GM13976 (cell line): ENCODE data around the gene BIRC6.

Source experiments
- DNase-seq: peaks from one replicate; pipeline ENCODE4 v3.0.0; 2012; ENCODE audit warnings: low spot score
- in situ Hi-C: fragments of 300-500 bp; cut with MboI; formaldehyde crosslinking; loops from one replicate; pipeline ENCODE4 v1.12.0; 2022; ENCODE audit warnings: low sequenced_read_pairs, mixed read lengths, inconsistent platforms; ENCODE audit not compliant: unreplicated experiment
- TF ChIP-seq, protein P1 (sequence below): IDR thresholded peaks from 2 replicates; pipeline ENCODE4 v1.5.1; 2012; ENCODE audit warnings: borderline replicate concordance, mild to moderate bottlenecking; ENCODE audit not compliant: insufficient read depth; ENCODE audit errors: extremely low read depth, missing control alignments, control extremely low read depth

Gene BIRC6

DNA sequence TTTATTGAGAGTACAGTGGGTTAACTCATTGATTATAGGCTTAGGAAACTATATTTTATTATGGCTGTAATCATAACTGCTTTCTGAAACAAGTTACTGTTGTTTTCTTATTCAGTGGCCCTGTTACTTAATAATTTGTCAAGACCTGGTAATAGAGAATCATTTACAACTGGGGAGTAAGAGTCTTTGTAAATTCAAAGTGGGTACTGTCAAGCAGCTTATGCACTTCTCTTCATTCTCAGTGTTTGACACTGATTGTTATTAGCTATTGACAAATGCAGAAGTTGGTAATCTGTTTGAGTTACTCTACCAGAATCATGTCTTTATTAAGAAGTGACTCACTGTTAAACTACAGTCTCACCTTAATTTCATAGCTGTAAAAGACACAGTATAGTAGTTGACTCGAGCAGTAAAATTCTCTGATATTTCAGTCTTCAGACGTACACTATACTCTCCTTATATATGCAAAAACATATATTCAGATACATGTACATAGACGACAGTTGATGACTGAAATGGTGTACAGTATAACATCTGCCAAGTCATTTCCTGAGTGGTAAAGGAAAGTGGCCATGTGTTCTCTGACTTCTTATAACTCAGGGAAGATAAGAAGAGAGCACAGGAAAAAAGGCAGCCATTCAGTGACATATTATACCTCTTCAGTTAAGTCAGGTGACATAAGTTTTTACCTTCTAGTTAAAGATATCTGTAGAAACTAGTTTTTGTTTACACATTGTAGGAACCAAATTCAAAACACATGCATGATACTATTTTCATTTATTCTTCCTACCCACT, 235.0 kb downstream of the BIRC6 start:
- in situ Hi-C loops, result no loop called here
- DNase-seq, result no peak
- TF ChIP-seq, protein P1, sequence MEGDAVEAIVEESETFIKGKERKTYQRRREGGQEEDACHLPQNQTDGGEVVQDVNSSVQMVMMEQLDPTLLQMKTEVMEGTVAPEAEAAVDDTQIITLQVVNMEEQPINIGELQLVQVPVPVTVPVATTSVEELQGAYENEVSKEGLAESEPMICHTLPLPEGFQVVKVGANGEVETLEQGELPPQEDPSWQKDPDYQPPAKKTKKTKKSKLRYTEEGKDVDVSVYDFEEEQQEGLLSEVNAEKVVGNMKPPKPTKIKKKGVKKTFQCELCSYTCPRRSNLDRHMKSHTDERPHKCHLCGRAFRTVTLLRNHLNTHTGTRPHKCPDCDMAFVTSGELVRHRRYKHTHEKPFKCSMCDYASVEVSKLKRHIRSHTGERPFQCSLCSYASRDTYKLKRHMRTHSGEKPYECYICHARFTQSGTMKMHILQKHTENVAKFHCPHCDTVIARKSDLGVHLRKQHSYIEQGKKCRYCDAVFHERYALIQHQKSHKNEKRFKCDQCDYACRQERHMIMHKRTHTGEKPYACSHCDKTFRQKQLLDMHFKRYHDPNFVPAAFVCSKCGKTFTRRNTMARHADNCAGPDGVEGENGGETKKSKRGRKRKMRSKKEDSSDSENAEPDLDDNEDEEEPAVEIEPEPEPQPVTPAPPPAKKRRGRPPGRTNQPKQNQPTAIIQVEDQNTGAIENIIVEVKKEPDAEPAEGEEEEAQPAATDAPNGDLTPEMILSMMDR, result no peak

DNA sequence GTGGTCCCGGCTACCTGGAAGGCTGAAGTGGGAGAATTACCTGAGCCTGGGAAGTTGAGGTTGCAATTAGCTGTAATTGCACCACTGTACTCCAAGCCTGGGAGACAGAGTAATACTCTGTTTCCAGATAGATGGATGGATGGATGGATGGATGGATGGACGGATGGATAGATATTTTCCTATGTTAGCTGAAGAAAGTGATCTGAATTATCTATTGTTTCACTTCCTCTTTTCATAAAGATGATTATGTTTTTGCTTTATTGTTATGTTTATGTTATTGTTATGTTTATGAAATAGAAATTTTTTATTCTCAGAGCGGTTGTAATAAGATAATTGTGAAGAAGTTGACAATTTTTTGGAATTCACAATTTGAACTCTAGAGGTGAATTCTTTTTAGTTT, 237.8 kb downstream of the BIRC6 start:
- TF ChIP-seq, protein P1, result no peak
- in situ Hi-C loops, result no loop called here
- no peak for DNase-seq

DNA sequence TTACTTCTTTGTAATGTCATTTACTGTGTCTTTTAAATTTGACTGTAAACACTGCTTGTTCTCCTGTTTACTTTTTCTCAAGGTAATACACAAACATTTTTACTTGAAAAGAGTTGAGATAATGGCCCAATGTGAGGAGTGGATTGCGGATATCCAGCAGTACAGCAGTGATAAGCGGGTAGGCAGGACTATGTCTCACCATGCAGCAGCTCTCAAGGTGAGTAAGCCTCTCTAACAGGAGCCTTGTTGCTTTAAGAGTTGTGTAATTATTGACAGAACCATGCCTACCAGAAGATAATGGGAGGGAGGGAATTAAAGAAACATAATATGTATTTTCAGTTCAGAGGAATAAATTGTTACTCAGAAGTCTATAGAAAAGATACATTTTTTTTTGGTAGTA, 254.5 kb downstream of the BIRC6 start:
- no peak for DNase-seq
- in situ Hi-C loops, result no loop called here
- TF ChIP-seq, protein P1, result no peak

DNA sequence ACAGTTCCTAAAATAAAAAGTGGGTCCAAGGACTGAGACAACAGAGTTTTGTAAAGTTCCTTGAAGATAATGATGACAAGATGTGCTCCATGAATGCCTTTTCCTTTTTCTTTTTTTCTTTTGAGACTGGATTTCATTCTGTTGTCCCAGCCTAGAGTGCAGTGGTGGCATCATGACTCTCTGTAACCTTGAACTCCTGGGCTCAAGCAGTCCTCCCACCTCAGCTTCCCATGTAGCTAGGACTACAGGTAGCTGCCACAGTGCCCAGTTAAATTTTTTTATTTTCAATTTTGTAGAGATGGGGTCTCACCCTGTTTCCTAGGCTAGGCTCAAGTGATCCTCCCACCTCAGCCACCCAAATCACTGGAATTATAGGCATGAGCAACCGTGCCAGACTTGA, 254.9 kb downstream of the BIRC6 start:
- DNase-seq, result no peak
- TF ChIP-seq, protein P1, result no peak
- in situ Hi-C loops, result no loop called here

DNA sequence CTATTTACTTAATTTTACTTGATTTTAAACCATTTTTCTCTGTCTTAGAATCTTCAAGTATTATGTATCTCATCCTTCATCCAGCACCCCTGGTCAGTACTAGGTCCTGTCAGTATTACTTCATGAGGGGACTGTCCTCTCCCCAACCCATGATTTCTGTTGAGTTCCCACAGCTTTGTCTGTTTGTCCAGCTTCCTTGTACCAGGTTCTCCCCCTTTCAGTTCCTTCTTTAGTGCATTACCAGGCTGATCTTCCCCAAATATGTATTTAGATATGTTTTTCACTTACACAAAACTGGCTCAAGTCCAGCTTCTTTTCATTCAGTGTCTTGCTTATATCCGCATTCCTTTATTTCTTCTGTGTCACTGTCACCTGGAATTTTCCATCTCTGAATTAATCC, 257.3 kb downstream of the BIRC6 start:
- no peak for DNase-seq
- in situ Hi-C loops, result no loop called here
- TF ChIP-seq, protein P1, result no peak

DNA sequence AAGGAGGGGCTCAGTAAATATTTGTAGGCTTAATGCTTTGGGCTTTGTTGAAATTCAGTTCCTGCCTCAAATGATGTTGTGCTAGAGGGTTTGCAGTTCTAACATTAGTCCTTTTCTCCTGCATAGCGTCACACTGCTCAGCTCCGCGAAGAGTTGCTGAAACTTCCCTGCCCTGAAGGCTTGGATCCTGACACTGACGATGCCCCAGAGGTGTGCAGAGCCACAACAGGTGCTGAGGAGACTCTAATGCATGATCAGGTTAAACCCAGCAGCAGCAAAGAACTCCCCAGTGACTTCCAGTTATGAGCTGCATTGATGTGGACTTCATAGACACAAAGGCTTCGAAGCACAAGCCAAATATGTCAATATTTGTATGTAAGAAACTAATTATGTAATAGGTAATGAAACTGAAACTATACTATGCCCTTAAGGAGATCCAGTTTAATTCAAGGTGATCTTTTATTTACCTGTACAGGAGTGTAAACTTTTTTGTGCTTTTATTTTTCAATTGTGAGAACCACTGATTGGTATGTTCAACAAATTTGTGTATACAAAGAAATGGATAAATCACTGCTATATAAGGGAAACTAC, 260.9 kb downstream of the BIRC6 start:
- DNase-seq, result no peak
- TF ChIP-seq, protein P1, result no peak
- in situ Hi-C loops, result no loop called here
